GM18951 (cell line): ENCODE results near the gene EYS.

ENCODE experiments used
- POLR2A ChIP-seq: IDR thresholded peaks from 4 replicates; pipeline ENCODE4 v1.6.1; 2011; ENCODE audit warnings: mild to moderate bottlenecking; ENCODE audit not compliant: insufficient read length, insufficient read depth; ENCODE audit errors: extremely low read depth
- in situ Hi-C: fragments of 300-500 bp; cut with MboI; formaldehyde crosslinking; loops from one replicate; pipeline ENCODE4 v1.12.0; 2022; ENCODE audit warnings: low sequenced_read_pairs, mixed read lengths, inconsistent platforms; ENCODE audit not compliant: unreplicated experiment

The EYS gene

GRCh38 chr6:63792736-63793464 lies 1914.1 kb downstream of the EYS start:
- TF ChIP-seq POLR2A: no peak
- in situ Hi-C loops: loop anchor here (25.0 kb wide), 1 partner anchor 456 kb away; no protein-coding TSS in a partner anchor

- in situ Hi-C loops: loop anchor here (25.0 kb wide), 1 partner anchor 453 kb away; no protein-coding TSS in a partner anchor
- TF ChIP-seq POLR2A: no peak
Measured at GRCh38 chr6:63790334-63790733, 1916.7 kb downstream of the EYS start.

DNA sequence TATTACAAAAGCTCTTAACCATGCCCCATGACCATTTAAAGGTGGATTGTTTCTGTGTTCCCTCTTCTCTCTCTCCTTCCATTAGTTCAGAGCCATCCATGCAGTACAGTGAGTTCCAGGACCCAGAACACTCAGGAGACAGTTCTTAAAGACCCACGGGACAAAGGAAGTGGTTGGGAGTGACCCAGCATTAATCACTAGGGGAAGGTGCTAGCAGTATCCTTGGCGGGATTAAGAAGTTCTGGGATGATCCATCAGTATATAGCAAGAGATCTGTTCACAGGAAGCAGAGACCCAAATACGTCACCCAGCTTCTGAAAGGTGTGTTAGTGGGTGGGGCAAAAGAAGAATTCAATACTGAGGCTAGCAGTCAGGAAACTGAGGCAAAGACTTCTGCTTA lies 1917.3 kb downstream of the EYS start:
- no peak for TF ChIP-seq POLR2A
- in situ Hi-C loops: loop anchor here (25.0 kb wide), 1 partner anchor 452 kb away; no protein-coding TSS in a partner anchor

DNA sequence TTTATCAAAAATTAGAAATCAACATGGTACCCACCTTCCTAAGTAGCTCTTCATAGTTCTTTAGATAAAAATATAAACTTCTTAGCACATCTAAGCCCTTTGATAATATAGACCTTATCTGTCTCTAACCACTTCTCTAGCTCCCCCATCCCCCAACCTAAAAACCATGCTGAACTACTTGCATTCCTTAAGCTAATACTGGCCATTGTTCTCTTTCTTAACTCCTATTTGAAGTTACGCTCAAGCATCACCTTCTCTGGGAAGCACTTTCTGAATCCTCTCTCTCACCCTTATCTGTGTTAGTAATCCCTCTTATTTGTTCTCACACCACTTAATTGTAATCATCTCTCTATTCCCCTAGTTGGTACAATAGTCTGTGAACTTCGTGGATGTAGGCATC lies 1918.5 kb downstream of the EYS start:
- in situ Hi-C loops: loop anchor here (25.0 kb wide), 1 partner anchor 451 kb away; no protein-coding TSS in a partner anchor
- no peak for TF ChIP-seq POLR2A

GRCh38 chr6:63787021-63787420 lies 1920.0 kb downstream of the EYS start:
- no peak for TF ChIP-seq POLR2A
- in situ Hi-C loops: loop anchor here (25.0 kb wide), 1 partner anchor 450 kb away; no protein-coding TSS in a partner anchor

DNA sequence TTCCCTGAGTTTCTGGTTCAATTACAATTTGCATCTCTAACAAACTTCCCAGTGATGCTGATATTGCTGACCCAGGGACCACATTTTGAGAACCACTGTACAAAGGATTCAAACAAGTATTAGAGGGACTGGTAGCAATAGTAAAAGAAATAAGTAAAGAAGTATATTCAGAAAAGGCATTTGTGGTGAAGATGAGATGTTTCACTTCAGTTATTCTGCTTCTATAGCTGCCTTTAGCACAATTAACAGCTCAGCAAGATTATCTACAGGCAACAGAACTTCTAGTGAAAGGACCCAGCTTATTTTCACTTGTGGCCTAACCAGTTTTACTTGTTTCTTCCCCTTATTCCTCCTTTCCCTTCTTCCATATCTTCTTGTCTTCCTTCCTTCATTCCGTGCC lies 1922.0 kb downstream of the EYS start:
- in situ Hi-C loops: loop anchor here (25.0 kb wide), 1 partner anchor 448 kb away; no protein-coding TSS in a partner anchor
- TF ChIP-seq POLR2A: no peak

- no peak for TF ChIP-seq POLR2A
- in situ Hi-C loops: loop anchor here (25.0 kb wide), 1 partner anchor 446 kb away; no protein-coding TSS in a partner anchor
Measured at GRCh38 chr6:63783096-63783495, 1923.9 kb downstream of the EYS start.

GRCh38 chr6:63774961-63775360 lies 1932.1 kb downstream of the EYS start:
- in situ Hi-C loops: loop anchor here (25.0 kb wide), 1 partner anchor 438 kb away; no protein-coding TSS in a partner anchor
- TF ChIP-seq POLR2A: no peak

- no peak for TF ChIP-seq POLR2A
- in situ Hi-C loops: no loop called here
Measured at GRCh38 chr6:63773200-63773599, 1933.8 kb downstream of the EYS start.

- in situ Hi-C loops: loop anchor here (10.0 kb wide), 1 partner anchor 171 kb away; no protein-coding TSS in a partner anchor
Measured at GRCh38 chr6:63765828-63766227, 1941.2 kb downstream of the EYS start.

GRCh38 chr6:63764318-63764916 lies 1942.6 kb downstream of the EYS start:
- no peak for TF ChIP-seq POLR2A
- in situ Hi-C loops: loop anchor here (10.0 kb wide), 1 partner anchor 170 kb away; no protein-coding TSS in a partner anchor

More at GRCh38 chr6:63765828-63766227, 1941.2 kb downstream of the EYS start:
- no peak for TF ChIP-seq POLR2A

DNA sequence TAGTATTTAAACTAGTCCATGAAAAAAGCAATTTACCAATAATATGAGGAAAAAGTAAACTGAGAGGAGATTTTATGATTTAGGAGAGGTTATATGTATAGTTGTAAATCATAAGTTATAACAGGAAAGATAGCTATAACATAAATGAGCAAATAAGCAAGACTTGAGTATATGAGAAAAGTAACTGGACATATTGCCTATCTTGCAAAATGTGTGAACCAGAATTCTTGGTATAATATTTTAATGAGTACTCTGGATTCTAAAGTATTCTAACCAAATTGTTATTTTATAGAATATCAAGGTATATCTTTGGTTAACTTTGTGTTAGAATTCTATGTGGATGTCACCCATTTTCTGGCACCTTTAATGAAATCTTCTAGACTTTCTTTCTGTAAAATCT lies 1946.8 kb downstream of the EYS start:
- no peak for TF ChIP-seq POLR2A
- in situ Hi-C loops: loop anchor here (10.0 kb wide), 1 partner anchor 165 kb away; no protein-coding TSS in a partner anchor

DNA sequence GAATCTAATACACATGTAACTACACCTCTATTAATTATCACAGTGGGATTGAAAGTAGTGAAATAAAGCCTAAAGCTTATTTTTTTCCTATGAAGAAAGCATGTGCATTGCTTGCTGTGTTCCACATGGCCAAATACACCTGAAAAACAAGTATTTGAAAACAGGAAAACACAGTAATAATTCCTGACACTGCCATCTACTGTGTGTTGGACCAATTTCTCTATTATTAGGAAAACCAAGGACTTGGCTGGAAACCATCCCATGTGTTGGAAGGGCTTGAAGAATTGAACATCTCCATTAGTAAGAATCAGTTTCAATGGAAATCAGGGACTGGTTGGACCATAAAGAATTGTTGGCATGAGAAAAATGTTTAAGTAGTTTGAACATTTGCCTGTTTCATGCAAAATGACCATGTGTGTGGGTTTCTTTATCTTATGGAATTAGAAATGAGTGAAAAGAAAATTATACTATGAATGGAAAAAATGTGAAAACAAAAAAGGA lies 1947.4 kb downstream of the EYS start:
- in situ Hi-C loops: loop anchor here (10.0 kb wide), 1 partner anchor 165 kb away; no protein-coding TSS in a partner anchor
- no peak for TF ChIP-seq POLR2A
